ENCODE measurements around the gene ACAN.

The ACAN gene

GRCh38 chr15:88844749-88845386 is 41.6 kb downstream of the ACAN start:
- DNase-seq, result no peak

- no peak for DNase-seq
These were observed 42.4 kb downstream of the ACAN start for GRCh38 chr15:88845616-88846015.

DNA sequence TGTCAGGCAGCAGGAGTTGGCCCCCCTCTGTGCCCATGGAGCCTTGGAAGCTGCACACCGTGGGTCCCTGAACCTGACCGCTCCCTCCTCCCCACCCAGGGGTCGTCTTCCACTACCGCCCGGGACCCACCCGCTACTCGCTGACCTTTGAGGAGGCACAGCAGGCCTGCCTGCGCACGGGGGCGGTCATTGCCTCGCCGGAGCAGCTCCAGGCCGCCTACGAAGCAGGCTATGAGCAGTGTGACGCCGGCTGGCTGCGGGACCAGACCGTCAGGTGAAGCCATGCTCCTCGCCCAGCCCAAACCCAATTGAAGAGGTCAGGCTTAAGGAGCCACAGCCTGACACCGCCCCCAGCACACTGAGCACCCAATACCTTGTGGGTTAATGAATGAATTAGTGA is 43.9 kb downstream of the ACAN start:
- no peak for DNase-seq

- no peak for DNase-seq
These were observed 45.0 kb downstream of the ACAN start for GRCh38 chr15:88848203-88848602.

DNA sequence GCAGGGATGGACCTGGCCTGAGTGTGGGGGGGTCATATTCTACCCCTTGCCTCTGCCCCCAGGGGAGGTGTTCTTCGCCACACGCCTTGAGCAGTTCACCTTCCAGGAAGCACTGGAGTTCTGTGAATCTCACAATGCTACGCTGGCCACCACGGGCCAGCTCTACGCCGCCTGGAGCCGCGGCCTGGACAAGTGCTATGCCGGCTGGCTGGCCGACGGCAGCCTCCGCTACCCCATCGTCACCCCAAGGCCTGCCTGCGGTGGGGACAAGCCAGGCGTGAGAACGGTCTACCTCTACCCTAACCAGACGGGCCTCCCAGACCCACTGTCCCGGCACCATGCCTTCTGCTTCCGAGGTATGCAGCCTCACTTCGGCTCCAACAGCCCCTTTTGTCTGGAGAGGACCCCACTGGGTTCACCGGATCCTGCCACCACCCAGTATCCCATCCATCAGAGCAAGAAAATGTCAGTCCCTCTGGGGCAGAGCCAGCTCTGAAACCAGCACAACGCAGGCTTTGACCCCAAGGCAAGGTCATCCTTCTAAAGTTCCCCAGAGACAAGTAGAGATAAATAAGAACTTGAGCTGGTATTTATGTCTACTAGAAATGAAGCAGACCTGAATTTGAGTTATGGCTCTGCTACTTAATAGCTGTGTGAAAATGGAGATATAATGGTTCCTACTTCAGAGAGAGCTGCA is 46.3 kb downstream of the ACAN start:
- DNase-seq, result no peak

DNA sequence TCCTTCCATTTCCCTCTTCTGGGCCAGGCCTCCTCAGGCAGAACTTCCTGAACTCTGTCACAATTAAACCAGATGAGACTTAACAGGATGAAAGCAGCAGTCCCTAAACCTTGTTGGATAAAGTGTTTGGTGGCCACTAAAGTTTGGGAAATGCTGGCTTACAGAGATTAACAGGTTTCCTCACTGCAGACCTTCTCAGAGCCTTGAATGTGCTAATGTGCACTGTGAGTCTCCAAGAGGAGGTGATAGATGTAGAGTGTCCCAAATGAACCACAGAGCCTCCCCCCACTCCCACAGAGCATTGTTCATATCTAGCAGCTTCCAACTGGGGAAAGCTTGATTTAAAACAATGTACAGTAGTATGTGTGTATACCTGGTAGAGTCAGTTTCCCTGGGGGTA is 49.2 kb downstream of the ACAN start:
- DNase-seq, result no peak

DNA sequence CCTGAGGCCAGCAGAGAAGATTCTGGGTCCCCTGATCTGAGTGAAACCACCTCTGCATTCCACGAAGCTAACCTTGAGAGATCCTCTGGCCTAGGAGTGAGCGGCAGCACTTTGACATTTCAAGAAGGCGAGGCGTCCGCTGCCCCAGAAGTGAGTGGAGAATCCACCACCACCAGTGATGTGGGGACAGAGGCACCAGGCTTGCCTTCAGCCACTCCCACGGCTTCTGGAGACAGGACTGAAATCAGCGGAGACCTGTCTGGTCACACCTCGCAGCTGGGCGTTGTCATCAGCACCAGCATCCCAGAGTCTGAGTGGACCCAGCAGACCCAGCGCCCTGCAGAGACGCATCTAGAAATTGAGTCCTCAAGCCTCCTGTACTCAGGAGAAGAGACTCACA is 55.7 kb downstream of the ACAN start:
- DNase-seq, result no peak

- DNase-seq, result no peak
These were observed 56.3 kb downstream of the ACAN start for GRCh38 chr15:88859550-88859949.

DNA sequence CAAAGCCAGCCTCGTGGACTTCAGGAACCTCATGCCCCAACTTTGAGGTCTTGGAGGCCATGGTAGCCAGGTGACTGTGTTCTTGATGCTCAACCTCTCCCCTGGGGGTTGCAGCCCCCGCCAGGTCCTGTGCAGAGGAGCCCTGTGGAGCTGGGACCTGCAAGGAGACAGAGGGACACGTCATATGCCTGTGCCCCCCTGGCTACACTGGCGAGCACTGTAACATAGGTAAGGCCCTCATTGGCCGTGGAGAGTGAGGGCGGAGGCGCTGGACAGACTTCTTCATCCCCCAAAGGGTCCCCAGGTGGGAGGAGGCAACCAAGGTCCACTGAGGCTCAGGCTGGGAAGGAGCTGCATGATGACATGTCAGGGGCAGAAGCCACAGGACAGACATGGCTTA is 57.0 kb downstream of the ACAN start:
- DNase-seq, result no peak

- no peak for DNase-seq
These were observed 60.2 kb downstream of the ACAN start for GRCh38 chr15:88863412-88863811.

DNA sequence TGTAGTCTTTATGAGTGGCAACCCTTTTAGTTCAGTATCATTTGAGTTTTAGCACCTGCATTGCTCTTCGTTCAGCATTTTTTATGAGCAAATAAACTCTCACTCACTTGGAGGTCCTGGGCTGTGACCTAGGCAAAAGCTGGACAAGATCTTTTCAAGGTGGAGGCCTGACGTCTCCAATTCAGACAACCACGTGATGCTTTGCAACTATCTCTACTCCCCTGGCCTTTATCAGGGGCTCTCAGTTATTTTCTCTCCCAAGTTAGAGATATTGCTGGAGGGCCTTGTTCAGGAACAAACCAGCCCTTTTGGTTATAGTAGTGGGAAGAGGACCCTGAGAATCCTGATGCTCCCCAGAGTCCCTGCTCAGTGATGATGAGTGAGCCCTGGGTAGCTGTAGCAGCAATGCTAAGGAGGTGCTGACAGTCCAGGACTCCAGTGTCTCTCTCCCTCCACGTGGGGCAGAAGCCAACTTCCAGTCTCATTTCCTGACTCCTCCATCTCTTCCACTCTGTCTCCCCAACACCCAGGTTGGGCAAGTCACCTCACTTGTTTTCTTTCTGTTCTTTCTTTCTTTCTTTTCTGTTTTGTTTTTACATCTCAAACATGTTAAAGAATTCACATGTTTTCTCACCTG is 61.7 kb downstream of the ACAN start:
- no peak for DNase-seq

GRCh38 chr15:88865498-88866099 is 62.4 kb downstream of the ACAN start:
- no peak for DNase-seq

- no peak for DNase-seq
These were observed 63.2 kb downstream of the ACAN start for GRCh38 chr15:88866295-88866881.

DNA sequence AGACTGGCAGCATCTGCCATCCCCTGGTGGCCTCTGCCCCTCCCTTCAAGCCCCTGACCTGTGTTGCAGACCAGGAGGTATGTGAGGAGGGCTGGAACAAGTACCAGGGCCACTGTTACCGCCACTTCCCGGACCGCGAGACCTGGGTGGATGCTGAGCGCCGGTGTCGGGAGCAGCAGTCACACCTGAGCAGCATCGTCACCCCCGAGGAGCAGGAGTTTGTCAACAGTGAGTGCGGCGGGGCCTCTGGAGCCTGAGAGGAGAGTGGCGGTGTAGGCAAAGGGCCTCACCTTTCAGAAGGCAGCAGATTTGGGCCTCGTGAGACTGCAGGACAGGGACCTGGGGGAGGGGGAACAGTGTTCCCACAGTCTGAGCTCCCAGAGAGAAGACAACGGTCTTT is 68.1 kb downstream of the ACAN start:
- no peak for DNase-seq

DNA sequence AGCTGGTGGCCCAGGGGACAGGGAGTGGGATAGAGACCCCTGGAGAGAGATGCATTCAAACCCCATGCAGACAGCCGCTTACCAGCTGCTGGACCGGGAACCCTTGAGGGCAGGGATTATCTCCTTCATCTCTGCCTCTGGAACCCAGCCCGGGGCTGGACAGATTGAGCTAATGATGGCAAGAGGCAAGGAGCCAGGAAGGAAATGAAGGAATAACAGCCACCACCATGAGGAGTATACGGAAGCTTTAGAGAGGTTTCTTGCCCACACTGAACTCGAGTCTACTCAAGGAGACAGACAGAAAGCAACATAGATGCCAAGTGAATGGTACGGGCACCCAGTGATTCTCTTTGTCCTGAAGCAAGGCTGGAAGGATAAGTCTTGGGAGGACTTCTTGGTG is 68.9 kb downstream of the ACAN start:
- DNase-seq, result no peak

GRCh38 chr15:88872706-88873105 is 69.5 kb downstream of the ACAN start:
- no peak for DNase-seq

DNA sequence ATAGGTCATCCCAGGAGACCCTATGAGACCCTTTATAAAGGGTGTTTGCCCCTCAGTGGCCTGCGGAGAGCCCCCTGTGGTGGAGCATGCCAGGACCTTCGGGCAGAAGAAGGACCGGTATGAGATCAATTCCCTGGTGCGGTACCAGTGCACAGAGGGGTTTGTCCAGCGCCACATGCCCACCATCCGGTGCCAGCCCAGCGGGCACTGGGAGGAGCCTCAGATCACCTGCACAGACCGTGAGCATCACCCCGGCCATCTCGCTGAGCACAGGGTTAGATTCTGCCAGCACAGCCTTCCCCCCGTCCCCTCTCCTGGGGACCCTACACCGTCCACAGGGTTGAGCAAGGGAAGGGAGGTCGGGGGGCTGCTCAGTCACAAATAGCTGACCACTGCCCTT is 70.5 kb downstream of the ACAN start:
- DNase-seq, result no peak

DNA sequence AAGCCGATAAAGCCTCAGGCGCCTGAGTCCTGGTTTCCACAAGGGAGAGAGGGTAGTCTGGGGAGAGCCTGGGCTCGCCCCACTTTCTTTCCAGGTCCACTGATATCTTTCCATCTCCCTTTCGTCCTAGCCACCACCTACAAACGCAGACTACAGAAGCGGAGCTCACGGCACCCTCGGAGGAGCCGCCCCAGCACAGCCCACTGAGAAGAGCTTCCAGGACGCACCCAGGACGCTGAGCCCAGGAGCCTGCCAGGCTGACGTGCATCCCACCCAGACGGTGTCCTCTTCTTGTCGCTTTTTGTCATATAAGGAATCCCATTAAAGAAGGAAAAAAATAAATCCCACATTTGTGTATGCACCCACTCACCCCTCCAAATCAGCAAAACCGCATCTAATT is 71.0 kb downstream of the ACAN start:
- no peak for DNase-seq

DNA sequence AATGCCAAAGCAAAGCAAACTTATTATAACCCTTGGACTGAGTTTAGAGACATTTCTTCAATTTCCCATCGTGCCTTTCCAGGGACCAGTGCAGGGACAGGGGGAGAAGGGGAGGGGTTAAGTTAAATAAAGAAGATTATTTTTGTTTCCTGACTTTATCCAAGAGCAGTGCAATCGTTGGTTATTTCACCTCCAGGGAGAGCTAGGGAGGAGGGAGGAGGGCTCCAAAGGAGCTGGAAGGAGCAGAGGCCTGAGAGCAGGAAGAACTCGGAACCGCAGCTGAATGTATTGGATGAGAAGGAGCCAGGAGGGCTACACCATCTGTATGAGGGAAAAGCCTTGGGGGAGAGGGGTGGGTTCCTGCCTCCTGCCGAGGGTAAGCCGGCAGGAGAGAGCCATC is 71.4 kb downstream of the ACAN start:
- DNase-seq, result no peak

- no peak for DNase-seq
These were observed 73.3 kb downstream of the ACAN start for GRCh38 chr15:88876573-88876972.

GRCh38 chr15:88877415-88877814 is 74.2 kb downstream of the ACAN start:
- no peak for DNase-seq

- DNase-seq, result no peak
These were observed 74.7 kb downstream of the ACAN start for GRCh38 chr15:88877906-88878305.

DNA sequence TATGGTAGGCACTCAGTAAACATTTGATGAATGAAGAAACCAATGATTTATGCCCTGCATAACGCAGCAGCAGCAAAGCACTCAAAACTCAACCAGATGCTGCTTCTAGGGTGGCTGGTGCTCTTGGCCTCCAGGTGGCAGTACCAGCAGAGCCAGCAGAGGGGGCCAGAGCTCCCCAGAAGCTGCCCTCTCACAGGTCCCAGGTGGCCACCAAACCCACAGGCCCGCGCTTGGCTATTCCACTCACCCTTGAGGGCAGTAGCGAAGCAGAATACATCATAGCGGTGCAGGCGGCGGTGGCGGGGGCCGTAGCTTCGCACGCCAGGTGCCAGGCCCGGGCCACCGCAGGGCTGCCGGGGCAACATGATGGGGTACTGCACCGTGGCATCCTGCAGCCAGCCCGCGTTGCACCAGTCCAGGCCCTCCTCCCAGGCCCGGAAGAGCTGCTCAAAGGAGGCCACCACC is 75.5 kb downstream of the ACAN start:
- no peak for DNase-seq

All from T-helper 9 cell (primary cell).